OCI-LY1 (cell line): Measurements from ENCODE around the gene CD3G.

Experiments used
- H2AFZ ChIP-seq: fragments of 200-600 bp; sonication (generic), shearing (Covaris generic); 2 replicates; pipeline ENCODE4 v1.6.0; 2014; ENCODE audit warnings: antibody characterized with exemption, mild to moderate bottlenecking, low read length
- H3F3A ChIP-seq: fragments of 200-600 bp; sonication (generic), shearing (Covaris generic); 2 replicates; pipeline ENCODE4 v1.6.0; 2014; ENCODE audit warnings: mild to moderate bottlenecking, antibody characterized with exemption, low read length, moderate library complexity; ENCODE audit not compliant: insufficient read depth
- H3K27ac ChIP-seq: fragments of 200-600 bp; sonication (generic); 2 replicates; pipeline ENCODE4 v1.5.1; 2014; ENCODE audit warnings: low read length, mixed run types, mild to moderate bottlenecking, low read depth; ENCODE audit not compliant: poor library complexity, severe bottlenecking
- H3K27me3 ChIP-seq: fragments of 200-600 bp; sonication (generic); 2 replicates; pipeline ENCODE4 v1.6.0; 2014; ENCODE audit warnings: antibody characterized with exemption, mild to moderate bottlenecking, low read length, moderate library complexity; ENCODE audit not compliant: insufficient read depth
- H3K36me3 ChIP-seq: fragments of 200-600 bp; sonication (generic); 2 replicates; pipeline ENCODE4 v1.6.1; 2014; ENCODE audit warnings: mild to moderate bottlenecking, antibody characterized with exemption, low read length, moderate library complexity, mixed read lengths; ENCODE audit not compliant: insufficient read depth
- H3K4me1 ChIP-seq: fragments of 200-600 bp; sonication (generic); 2 replicates; pipeline ENCODE4 v1.5.1; 2014; ENCODE audit warnings: mild to moderate bottlenecking, low read length, moderate library complexity; ENCODE audit not compliant: insufficient read depth, severe bottlenecking
- H3K4me2 ChIP-seq: fragments of 200-600 bp; sonication (generic), shearing (Covaris generic); 2 replicates; pipeline ENCODE4 v1.6.1; 2014; ENCODE audit warnings: low read length
- H3K4me3 ChIP-seq: fragments of 200-600 bp; sonication (generic); 2 replicates; pipeline ENCODE4 v1.5.1; 2014; ENCODE audit warnings: low read length, low read depth, mild to moderate bottlenecking, mixed read lengths; ENCODE audit not compliant: poor library complexity, severe bottlenecking
- H3K79me2 ChIP-seq: fragments of 200-600 bp; shearing (Covaris generic); 2 replicates; pipeline ENCODE4 v1.6.1; 2016; ENCODE audit warnings: mixed run types, low read length, mixed read lengths; ENCODE audit not compliant: insufficient read depth
- H3K9ac ChIP-seq: fragments of 200-600 bp; sonication (generic), shearing (Covaris generic); 2 replicates; pipeline ENCODE4 v1.6.1; 2014; ENCODE audit warnings: mild to moderate bottlenecking, low read length, mixed read lengths
- H3K9me2 ChIP-seq: fragments of 200-600 bp; sonication (generic), shearing (Covaris generic); 2 replicates; pipeline ENCODE4 v1.6.1; 2014; ENCODE audit warnings: low read depth, mild to moderate bottlenecking, low read length, mixed read lengths
- H3K9me3 ChIP-seq: fragments of 200-600 bp; shearing (Covaris generic); 2 replicates; pipeline ENCODE4 v1.6.1; 2014; ENCODE audit warnings: low read length, mixed read lengths
- H4K20me1 ChIP-seq: fragments of 200-600 bp; sonication (generic), shearing (Covaris generic); 2 replicates; pipeline ENCODE4 v1.6.0; 2016; ENCODE audit warnings: mild to moderate bottlenecking, low read length; ENCODE audit not compliant: insufficient read depth
- EZH2 ChIP-seq: fragments of 200-600 bp; sonication (generic), shearing (Covaris generic); IDR thresholded peaks from 2 replicates; pipeline ENCODE4 v1.8.0; 2017; ENCODE audit warnings: borderline replicate concordance, mixed run types, mild to moderate bottlenecking, antibody characterized with exemption, low read length, moderate library complexity, mixed read lengths
- TF ChIP-seq, protein P1 (sequence below): fragments of 200-600 bp; sonication (generic), shearing (Covaris generic); IDR thresholded peaks from 2 replicates; pipeline ENCODE4 v1.5.1; 2017; ENCODE audit warnings: mild to moderate bottlenecking, antibody characterized with exemption, low read length, moderate library complexity, mixed read lengths

The CD3G gene

DNA sequence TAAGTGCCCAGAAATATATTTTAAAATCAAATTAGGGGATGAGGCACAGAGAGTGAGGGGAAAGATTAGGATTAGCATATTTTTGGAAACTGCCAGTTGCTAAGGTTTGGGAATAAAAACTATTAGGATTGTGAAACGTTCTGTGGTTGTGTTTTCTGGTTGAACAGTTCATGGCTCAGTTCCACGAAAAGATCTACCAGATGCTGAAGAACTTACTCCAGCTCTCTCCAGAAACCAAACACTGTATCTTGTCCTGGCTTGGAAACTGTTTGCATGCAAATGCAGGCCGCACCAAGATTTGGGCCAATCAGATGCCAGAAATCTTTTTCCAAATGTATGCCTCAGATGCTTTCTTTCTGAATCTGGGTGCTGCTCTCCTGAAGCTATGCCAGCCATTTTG lies 30.6 kb downstream of the CD3G start:
- Histone ChIP-seq H3K9ac (no peak overlapping the region), H3K9me2 (no peaks in the 10 kb centered on the region), H3K27me3 (no peaks in the 10 kb centered on the region), H3F3A (no peaks in the 10 kb centered on the region), H2AFZ (no peak overlapping the region), H3K79me2 (no peaks in the 10 kb centered on the region), H3K27ac (no peak overlapping the region), H3K4me2 (no peak overlapping the region), H4K20me1 (no peaks in the 10 kb centered on the region), H3K4me1 (no peaks in the 10 kb centered on the region), H3K36me3 (peaks cover 79% of the 10 kb centered on the region), H3K4me3 (no peak overlapping the region), H3K9me3 (no peaks in the 10 kb centered on the region)
- TF ChIP-seq EZH2, result no peak
- TF ChIP-seq, protein P1, sequence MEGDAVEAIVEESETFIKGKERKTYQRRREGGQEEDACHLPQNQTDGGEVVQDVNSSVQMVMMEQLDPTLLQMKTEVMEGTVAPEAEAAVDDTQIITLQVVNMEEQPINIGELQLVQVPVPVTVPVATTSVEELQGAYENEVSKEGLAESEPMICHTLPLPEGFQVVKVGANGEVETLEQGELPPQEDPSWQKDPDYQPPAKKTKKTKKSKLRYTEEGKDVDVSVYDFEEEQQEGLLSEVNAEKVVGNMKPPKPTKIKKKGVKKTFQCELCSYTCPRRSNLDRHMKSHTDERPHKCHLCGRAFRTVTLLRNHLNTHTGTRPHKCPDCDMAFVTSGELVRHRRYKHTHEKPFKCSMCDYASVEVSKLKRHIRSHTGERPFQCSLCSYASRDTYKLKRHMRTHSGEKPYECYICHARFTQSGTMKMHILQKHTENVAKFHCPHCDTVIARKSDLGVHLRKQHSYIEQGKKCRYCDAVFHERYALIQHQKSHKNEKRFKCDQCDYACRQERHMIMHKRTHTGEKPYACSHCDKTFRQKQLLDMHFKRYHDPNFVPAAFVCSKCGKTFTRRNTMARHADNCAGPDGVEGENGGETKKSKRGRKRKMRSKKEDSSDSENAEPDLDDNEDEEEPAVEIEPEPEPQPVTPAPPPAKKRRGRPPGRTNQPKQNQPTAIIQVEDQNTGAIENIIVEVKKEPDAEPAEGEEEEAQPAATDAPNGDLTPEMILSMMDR, result no peak

DNA sequence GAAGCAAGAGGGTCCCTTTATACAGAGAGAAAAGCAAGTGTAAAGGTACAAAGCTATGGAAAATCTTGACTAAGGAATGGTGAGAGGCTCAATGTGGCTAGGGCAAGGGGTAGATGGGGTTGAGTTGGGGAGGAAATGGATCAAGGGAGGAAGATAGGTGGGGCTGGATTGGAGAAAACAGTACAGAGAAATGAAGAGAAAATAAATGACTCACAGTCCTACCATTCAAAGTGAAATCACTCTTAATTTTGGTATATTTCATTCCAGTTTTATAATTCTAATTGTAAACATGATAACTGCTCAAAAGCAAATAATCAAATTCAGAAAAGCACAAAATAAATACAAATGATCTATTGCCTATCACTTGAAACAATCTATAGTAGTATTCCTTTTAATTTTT lies 31.8 kb downstream of the CD3G start:
- H4K20me1 ChIP-seq, result no peaks in the 10 kb centered on the region
- H2AFZ ChIP-seq, result no peak overlapping the region
- H3K79me2 ChIP-seq, result no peaks in the 10 kb centered on the region
- H3K36me3 ChIP-seq, result peaks cover 75% of the 10 kb centered on the region
- no peaks in the 10 kb centered on the region for H3F3A ChIP-seq
- no peak overlapping the region for H3K4me2 ChIP-seq
- no peak overlapping the region for H3K9ac ChIP-seq
- TF ChIP-seq, protein P1, result no peak
- no peak for TF ChIP-seq EZH2
- H3K4me1 ChIP-seq, result no peaks in the 10 kb centered on the region
- no peaks in the 10 kb centered on the region for H3K9me2 ChIP-seq
- no peak overlapping the region for H3K27ac ChIP-seq
- H3K27me3 ChIP-seq, result no peaks in the 10 kb centered on the region
- no peak overlapping the region for H3K4me3 ChIP-seq
- no peaks in the 10 kb centered on the region for H3K9me3 ChIP-seq

DNA sequence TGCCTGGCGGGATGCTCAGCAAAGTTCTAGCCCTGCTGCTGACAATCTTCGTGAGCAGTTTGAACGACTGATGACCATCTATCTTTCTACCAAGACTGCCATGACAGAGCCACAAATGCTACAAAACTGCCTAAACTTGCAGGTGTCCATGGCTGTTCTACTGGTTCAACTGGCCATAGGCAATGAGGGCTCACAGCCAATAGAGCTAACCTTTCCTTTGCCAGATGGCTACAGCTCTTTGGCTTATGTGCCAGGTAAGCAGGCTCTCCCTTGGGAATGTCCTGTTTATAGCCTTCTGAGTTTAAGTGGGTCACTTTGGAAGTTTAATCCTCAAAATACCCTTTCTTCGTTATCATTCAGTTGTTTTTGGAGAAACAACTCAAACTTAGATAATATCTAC lies 35.4 kb downstream of the CD3G start:
- TF ChIP-seq EZH2, result no peak
- TF ChIP-seq, protein P1, result no peak
- H3K9ac ChIP-seq, result no peak overlapping the region
- H3K27ac ChIP-seq, result no peak overlapping the region
- H3K9me3 ChIP-seq, result no peaks in the 10 kb centered on the region
- H3K4me3 ChIP-seq, result no peak overlapping the region
- no peaks in the 10 kb centered on the region for H3K79me2 ChIP-seq
- H3K9me2 ChIP-seq, result no peaks in the 10 kb centered on the region
- H3K27me3 ChIP-seq, result no peaks in the 10 kb centered on the region
- no peak overlapping the region for H3K4me2 ChIP-seq
- no peaks in the 10 kb centered on the region for H4K20me1 ChIP-seq
- no peak overlapping the region for H2AFZ ChIP-seq
- H3K4me1 ChIP-seq, result no peaks in the 10 kb centered on the region
- peaks cover 73% of the 10 kb centered on the region for H3K36me3 ChIP-seq
- no peaks in the 10 kb centered on the region for H3F3A ChIP-seq
